ENCODE results near the gene IGSF8. TPM values are rescaled to one million over a fixed set of nuclear protein-coding genes. Genes with fewer than 3 reads are reported as not detected.

IGSF8 gene
- total and polyA plus RNA-seq, 8 donors = 12.9 to 24.7 (median 18.4) TPM

GRCh38 chr1:160061369-160062229 lies 36.8 kb downstream of the IGSF8 start:
- intact Hi-C loops (cut with DNase I) = no loop called here
- WGBS, 2 donors = 48% methylated on average over 15 of the region's 15 CpGs
- FAIRE-seq = no peak
- ATAC-seq = no peak
- no peaks in the 10 kb centered on the region for H3K4me1 ChIP-seq
- no peak overlapping the region for H3K27ac ChIP-seq
- H3K27me3 ChIP-seq = no peaks in the 10 kb centered on the region
- DNase-seq = no peak
- no peak for TF ChIP-seq CTCF (IDR thresholded peaks at IDR 0.05)
- H3K4me3 ChIP-seq = no peak overlapping the region
- H3K9me3 ChIP-seq = no peaks in the 10 kb centered on the region
- H3K36me3 ChIP-seq = no peaks in the 10 kb centered on the region

- Histone ChIP-seq H3K27me3 (no peaks in the 10 kb centered on the region), H3K36me3 (no peaks in the 10 kb centered on the region), H3K27ac (no peak overlapping the region), H3K9me3 (no peaks in the 10 kb centered on the region), H3K4me3 (no peak overlapping the region), H3K4me1 (no peaks in the 10 kb centered on the region)
- TF ChIP-seq CTCF (IDR thresholded peaks at IDR 0.05) = no peak
- FAIRE-seq (no peak), DNase-seq (no peak), ATAC-seq (no peak)
- 32 to 42% methylated on average over 2 of the region's 2 CpGs for WGBS, 2 donors
- intact Hi-C loops (cut with DNase I) = no loop called here
These were observed 40.3 kb downstream of the IGSF8 start for GRCh38 chr1:160058087-160058486.

GRCh38 chr1:160056648-160057169 lies 41.7 kb downstream of the IGSF8 start:
- no peak overlapping the region for H3K27ac ChIP-seq
- ATAC-seq (no peak), FAIRE-seq (no peak), DNase-seq (no peak)
- H3K4me3 ChIP-seq = no peak overlapping the region
- no peaks in the 10 kb centered on the region for H3K4me1 ChIP-seq
- intact Hi-C loops (cut with DNase I) = no loop called here
- WGBS, 2 donors = 83 to 91% methylated on average over 1 of the region's 1 CpG
- no peaks in the 10 kb centered on the region for H3K27me3 ChIP-seq
- H3K36me3 ChIP-seq = no peaks in the 10 kb centered on the region
- no peaks in the 10 kb centered on the region for H3K9me3 ChIP-seq
- TF ChIP-seq CTCF (IDR thresholded peaks at IDR 0.05) = no peak

- H3K4me3 ChIP-seq = no peak overlapping the region
- no peaks in the 10 kb centered on the region for H3K27me3 ChIP-seq
- DNase-seq (no peak), ATAC-seq (no peak), FAIRE-seq (no peak)
- H3K27ac ChIP-seq = no peak overlapping the region
- H3K4me1 ChIP-seq = no peaks in the 10 kb centered on the region
- 59 to 70% methylated on average over 7 of the region's 7 CpGs for WGBS, 2 donors
- no peaks in the 10 kb centered on the region for H3K36me3 ChIP-seq
- intact Hi-C loops (cut with DNase I) = no loop called here
- no peak for TF ChIP-seq CTCF (IDR thresholded peaks at IDR 0.05)
- no peaks in the 10 kb centered on the region for H3K9me3 ChIP-seq
These were observed 44.7 kb downstream of the IGSF8 start for GRCh38 chr1:160053548-160054365.
